ENCODE measurements around the gene CACNA1H.

The CACNA1H gene

DNA sequence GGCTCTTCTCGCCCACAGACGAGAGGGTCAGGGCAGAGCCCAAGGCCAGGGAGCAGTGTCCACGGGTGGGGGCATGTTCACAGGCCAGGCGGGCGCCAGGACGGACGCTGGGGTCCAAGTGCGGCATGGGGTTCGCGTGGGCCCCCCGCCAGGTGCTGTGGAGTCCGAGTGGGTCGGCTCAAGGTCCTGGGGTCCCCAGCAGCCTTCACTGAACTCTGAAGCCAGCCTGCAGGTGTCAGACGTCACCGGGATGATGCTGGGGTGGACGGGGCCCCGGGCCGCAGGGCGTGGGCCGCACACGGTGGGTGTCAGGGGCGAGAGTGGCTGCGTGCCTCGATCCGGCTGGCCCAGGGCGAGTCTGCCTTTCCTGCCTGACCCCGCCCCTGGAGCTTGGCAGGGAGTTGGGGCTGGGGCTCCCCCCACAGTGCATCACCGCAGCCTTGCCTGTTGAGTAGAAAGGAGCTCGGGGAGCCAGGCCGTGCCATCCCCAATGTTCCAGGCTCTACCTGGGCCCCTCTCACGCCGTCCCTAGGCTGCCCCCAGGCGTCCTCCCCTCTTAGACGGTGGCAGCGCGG is 19.0 kb downstream of the CACNA1H start:
- FAIRE-seq (no peak), DNase-seq (ENCODE audit: insufficient read length) (no peak)
- TF ChIP-seq POLR2AphosphoS5 (IDR thresholded peaks at IDR 0.05; ENCODE audit: low read depth, low read length) (no peak), POLR2A (IDR thresholded peaks at IDR 0.05; ENCODE audit: low read depth, low read length) (no peak), TAF1 (IDR thresholded peaks at IDR 0.05; ENCODE audit: borderline replicate concordance, low read depth, low read length) (no peak)

DNA sequence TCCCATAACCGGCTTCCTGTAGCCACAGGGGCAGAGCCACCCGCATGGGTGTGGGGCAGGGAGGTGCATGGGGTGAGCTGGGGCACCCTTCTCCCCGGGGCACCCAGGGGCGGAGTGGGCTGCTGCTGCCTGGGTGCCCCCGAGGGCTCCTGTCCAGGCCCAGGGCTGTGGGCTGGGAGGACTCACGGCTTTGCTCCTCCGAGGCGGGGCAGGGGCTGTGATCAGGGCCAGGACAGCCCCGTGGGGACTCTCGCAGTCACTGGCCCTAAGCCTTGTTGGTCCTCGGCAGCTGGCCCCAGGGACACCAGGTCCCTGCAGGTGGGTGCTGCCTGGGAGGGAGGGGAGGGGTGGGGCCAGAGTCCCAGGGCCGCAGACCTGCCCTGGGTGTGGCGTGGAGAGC is 19.7 kb downstream of the CACNA1H start:
- FAIRE-seq (no peak), DNase-seq (ENCODE audit: insufficient read length) (no peak)
- TF ChIP-seq TAF1 (IDR thresholded peaks at IDR 0.05; ENCODE audit: borderline replicate concordance, low read depth, low read length) (no peak), POLR2AphosphoS5 (IDR thresholded peaks at IDR 0.05; ENCODE audit: low read depth, low read length) (no peak), POLR2A (IDR thresholded peaks at IDR 0.05; ENCODE audit: low read depth, low read length) (no peak)

DNA sequence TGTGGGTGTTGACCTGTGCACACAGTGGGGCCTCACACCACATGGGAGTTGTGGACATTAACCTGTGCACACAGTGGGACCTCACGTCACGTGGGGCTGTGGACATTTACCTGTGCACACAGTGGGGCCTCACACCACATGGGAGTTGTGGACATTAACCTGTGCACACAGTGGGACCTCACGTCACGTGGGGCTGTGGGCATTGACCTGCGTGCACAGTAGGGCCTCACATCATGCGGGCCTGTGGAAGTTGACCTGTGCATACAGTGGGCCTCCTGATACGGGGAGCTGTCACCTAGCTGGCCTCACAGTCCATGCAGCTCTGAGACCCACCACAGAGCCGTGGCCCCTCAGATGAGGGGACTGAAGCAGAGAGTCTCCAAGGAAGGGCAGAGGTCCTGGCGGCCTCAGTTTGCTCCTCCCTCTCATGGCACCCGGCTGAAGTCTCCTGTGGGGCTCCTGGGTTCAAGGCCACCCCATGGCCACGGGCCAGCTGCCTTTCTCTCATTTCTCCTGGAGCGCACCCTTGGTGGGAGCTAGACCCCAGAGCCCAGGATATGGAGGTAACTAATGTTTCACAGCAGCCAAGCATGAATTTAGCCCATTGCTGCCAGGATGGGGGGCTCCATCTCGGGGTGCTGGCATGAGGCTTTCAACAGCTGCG is 21.0 kb downstream of the CACNA1H start:
- no peak for FAIRE-seq
- TF ChIP-seq POLR2A (IDR thresholded peaks at IDR 0.05; ENCODE audit: low read depth, low read length), result no peak
- no peak for TF ChIP-seq POLR2AphosphoS5 (IDR thresholded peaks at IDR 0.05; ENCODE audit: low read depth, low read length)
- no peak for DNase-seq (ENCODE audit: insufficient read length)

DNA sequence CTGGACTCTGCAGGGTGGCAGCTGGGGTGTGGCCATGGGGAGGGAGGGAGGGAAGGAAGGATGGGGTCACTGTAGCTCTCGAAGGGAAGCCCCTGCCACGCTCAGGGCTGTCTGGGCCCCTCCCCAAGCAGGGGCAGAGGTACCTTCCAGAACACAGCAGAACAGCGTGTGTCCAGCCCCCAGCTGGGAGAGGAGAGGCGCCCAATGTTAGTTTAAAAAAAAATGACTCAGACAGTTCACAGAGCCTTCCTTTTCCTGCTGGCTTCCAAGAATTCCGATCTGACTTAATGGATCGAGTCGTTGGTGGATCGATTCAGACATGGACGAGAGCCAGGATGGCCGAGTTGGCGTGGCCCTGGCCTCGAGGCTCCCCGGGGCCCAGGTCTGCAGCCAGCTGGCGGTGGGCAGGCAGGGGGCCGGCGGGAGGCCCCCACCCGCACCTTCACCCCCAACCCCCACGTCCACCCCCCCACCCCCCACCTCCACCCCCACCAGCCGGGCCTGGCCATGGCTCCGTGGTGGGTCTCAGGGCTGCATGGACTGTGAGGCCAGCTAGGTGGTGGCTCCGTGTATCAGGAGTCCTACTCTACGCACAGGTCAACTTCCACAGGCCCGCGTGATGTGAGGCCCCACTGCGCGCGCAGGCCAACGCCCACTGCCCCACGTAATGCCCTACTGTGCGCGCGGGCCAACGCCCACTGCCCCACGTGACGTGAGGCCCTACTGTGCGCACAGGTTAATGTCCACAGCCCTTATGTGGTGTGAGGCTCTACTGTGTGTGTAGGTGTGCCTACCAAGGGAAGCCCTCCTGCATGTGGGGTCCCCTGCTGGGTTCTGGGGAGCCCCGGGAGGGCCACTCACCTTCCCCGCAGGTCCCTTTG is 21.8 kb downstream of the CACNA1H start:
- no peak for FAIRE-seq
- no peak for DNase-seq (ENCODE audit: insufficient read length)

DNA sequence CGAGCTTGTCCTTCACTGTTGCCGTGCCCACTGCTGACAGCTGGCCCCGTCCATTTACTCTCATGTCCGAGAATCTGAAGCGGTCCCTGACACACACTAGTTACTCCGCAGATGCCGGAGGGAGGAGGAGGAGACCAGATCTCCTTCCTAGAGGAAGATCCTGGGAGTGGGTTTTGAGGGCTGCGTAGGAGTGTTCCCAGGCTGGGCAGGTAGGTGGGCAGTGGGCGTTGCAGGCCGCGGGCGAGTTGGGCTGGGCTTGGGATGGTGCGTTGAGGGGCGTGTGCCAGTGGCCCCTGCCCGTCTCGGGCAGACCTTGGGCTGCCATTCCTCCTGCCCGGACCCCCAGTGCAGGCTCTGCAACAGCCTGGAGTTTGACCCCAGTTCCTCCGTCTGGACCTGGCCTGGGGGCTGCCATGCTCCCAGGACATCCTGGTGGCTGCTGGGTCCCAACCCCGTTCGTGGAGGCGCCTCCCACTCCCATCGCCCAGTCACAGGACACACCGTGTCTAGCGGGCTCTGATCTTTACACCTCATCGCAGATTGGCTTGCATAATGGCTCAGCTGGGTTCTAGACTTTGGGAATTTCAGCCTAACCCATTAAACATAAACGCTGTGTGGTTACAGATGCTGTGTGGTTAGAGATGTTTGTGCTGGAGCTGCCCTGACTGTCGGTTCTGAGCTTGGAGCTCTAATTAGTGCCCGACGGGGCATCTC is 22.8 kb downstream of the CACNA1H start:
- no peak for DNase-seq (ENCODE audit: insufficient read length)
- FAIRE-seq, result no peak
- TF ChIP-seq POLR2A (IDR thresholded peaks at IDR 0.05; ENCODE audit: low read depth, low read length), result no peak
- no peak for TF ChIP-seq POLR2AphosphoS5 (IDR thresholded peaks at IDR 0.05; ENCODE audit: low read depth, low read length)
- TF ChIP-seq TAF1 (IDR thresholded peaks at IDR 0.05; ENCODE audit: borderline replicate concordance, low read depth, low read length), result no peak

More for the DNA sequence above, 21.8 kb downstream of the CACNA1H start:
- TF ChIP-seq TAF1 (IDR thresholded peaks at IDR 0.05; ENCODE audit: borderline replicate concordance, low read depth, low read length), result no peak
- no peak for TF ChIP-seq POLR2A (IDR thresholded peaks at IDR 0.05; ENCODE audit: low read depth, low read length)
- TF ChIP-seq POLR2AphosphoS5 (IDR thresholded peaks at IDR 0.05; ENCODE audit: low read depth, low read length), result no peak

DNA sequence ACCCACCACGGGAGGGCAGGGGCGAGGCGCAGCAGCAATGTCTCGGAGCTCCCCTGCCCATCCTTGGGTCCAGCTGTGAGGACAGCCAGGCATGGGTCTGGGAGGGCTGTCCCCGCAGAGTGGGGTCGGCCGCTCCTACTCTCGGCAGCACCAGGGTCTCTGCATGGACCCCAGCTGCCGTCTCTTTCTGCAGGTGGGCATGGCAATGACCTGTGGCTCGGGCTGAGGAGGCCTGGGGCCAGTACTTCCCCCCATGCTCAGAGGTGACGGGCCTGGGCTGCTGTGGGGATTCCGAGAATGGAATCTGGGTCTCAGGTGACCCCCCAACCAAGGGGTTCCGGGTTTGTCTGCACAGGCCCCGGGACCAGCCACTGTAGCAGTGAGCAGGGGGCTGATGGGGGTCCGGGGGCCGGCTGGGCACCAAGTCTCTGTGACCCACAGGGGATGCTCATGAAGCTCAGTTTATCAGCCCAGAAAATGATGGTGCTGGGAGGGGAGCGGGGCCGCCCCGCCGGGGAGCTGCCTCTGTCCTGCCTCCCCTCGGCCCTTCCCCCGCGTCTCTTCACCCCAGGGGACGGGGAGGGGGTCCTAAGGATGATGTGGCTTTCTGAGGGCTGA is 23.5 kb downstream of the CACNA1H start:
- TF ChIP-seq POLR2A (IDR thresholded peaks at IDR 0.05; ENCODE audit: low read depth, low read length) (no peak), TAF1 (IDR thresholded peaks at IDR 0.05; ENCODE audit: borderline replicate concordance, low read depth, low read length) (no peak), POLR2AphosphoS5 (IDR thresholded peaks at IDR 0.05; ENCODE audit: low read depth, low read length) (no peak)
- FAIRE-seq, result no peak
- no peak for DNase-seq (ENCODE audit: insufficient read length)

DNA sequence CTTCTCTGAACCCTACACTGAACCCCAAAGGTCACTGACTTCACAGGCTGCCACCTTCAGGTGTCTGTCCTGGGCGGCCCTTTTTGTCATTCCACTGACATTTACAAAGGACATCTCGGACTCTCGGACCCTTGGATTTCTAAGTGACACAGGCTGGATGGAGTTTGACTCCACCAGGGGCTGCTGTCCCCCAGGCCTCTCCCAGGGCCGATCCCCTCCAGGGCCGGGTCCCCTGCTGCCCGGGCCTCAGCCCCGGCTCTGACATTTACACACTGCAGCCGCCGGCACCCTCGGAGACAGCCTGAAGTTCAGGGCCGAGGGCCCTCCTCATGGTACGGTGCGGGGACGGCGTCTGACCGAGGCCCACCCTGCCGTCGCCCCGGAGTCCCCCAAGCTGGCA is 24.1 kb downstream of the CACNA1H start:
- FAIRE-seq, result no peak
- no peak for TF ChIP-seq POLR2AphosphoS5 (IDR thresholded peaks at IDR 0.05; ENCODE audit: low read depth, low read length)
- no peak for TF ChIP-seq POLR2A (IDR thresholded peaks at IDR 0.05; ENCODE audit: low read depth, low read length)
- no peak for TF ChIP-seq TAF1 (IDR thresholded peaks at IDR 0.05; ENCODE audit: borderline replicate concordance, low read depth, low read length)
- DNase-seq (ENCODE audit: insufficient read length), result no peak

DNA sequence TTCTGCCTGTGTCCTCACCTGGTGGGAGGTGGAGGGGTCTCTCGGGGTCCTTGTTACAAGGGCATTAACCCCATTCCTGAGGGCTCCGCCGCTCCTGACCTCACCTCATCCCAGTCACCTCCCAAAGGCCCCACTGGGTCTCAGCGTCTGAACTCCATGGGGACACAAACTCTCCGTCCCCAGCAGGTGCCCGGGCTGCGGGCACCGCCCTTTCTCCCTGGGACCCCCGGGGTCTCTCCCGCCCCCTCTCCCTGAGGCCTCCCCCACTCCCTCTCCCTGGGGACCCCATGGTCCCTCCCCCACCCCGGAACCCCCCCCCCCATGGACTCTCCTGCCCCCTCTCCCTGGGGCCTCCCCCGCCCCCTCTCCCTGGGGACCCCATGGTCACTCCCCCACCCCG is 24.8 kb downstream of the CACNA1H start:
- DNase-seq (ENCODE audit: insufficient read length) (no peak), FAIRE-seq (no peak)
- TF ChIP-seq TAF1 (IDR thresholded peaks at IDR 0.05; ENCODE audit: borderline replicate concordance, low read depth, low read length) (no peak), POLR2A (IDR thresholded peaks at IDR 0.05; ENCODE audit: low read depth, low read length) (no peak), POLR2AphosphoS5 (IDR thresholded peaks at IDR 0.05; ENCODE audit: low read depth, low read length) (no peak)

DNA sequence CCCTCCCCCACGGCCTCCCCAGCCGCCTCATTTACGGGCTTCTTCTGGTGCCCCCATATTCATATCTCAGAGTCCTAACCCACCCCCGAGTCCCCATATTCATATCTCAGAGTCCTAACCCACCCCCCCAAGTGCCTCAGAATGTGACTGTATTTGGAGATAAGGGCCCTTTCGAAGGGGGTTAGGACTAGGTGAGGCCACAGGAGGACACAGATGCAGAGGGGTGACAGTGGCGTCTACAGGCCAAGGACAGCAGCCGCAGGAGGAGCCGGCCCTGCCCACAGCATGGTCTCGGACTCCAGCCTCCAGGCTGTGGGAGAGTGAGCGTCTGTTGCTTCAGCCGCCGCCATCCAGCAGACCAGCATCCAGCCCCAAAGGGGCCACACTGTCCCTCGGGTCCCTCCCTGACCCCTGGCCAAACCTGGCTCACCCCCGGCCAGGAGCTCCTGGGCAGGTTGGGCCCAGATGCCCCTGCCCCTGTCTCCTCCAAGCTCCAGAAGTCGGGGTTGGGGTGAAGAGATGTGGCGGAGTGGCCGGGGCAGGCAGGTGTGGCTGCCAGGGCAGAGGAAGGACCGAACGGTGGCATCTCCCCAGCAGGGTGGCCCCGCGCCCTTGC is 25.5 kb downstream of the CACNA1H start:
- DNase-seq (ENCODE audit: insufficient read length) (no peak), FAIRE-seq (no peak)
- TF ChIP-seq POLR2A (IDR thresholded peaks at IDR 0.05; ENCODE audit: low read depth, low read length) (no peak), TAF1 (IDR thresholded peaks at IDR 0.05; ENCODE audit: borderline replicate concordance, low read depth, low read length) (no peak), POLR2AphosphoS5 (IDR thresholded peaks at IDR 0.05; ENCODE audit: low read depth, low read length) (no peak)

DNA sequence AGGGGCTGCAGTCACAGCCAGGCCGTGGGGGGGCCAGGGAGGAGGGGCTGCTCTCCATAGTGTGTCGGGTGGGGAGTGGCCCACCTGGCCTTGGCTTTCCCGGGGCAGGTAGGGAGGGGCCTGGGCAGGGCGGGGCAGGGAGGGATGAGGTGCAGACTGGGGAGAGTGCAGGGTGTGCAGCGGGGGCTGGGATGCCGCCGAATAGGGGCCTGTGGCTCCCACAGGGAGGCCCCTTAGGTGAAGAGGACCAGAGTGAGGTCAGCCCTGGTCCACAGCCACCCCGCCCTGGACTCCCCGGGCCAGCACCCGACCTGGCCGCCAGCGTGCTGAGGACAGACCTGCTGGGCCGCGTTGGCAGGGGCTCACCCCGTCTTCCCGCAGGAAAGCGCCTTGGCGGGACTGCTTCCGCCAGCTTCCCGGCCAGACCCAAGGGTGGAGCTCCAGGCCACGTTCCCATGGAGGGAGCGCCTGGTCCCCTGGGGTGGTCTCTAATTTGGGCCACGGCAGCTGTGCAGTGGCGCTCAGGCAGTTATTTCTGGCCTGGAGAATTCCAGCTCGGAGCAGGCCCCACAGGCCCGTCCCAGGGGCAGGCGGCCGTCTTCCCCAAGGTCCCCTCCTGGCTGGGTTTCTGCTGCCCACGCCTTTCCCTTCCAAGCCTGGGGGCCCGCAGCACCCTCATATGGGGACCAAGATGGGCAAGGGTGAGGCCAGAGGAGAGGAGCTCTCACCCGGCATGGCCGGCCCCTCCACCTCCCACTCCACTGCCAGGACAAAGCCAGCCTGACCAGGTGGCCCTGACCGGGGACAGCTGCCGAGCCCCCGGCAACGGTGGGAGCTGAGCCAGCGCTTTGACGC is 27.9 kb downstream of the CACNA1H start:
- TF ChIP-seq POLR2A (IDR thresholded peaks at IDR 0.05; ENCODE audit: low read depth, low read length) (no peak), POLR2AphosphoS5 (IDR thresholded peaks at IDR 0.05; ENCODE audit: low read depth, low read length) (no peak), TAF1 (IDR thresholded peaks at IDR 0.05; ENCODE audit: borderline replicate concordance, low read depth, low read length) (no peak)
- DNase-seq (ENCODE audit: insufficient read length) (no peak), FAIRE-seq (no peak)
